Peyer's patch (tissue), 4 donors: ENCODE results near the gene ESF1. TPM values are rescaled to one million over a fixed set of nuclear protein-coding genes. Genes with fewer than 3 reads are reported as not detected.
"Not testable (repeated sequence)": the region's sequence is repeated elsewhere in the genome, so short reads cannot be mapped to it uniquely, and the experiment has no call there.

Source experiments
- DNase-seq, 3 donors: peaks; one replicate each; pipeline ENCODE4 v3.0.0-alpha.2; 2017 to 2019
- H3K27ac ChIP-seq, 4 donors: fragments of 200-600 bp; sonication (generic); one replicate each; pipeline ENCODE4 v1.5.1; 2016 to 2019
- H3K27me3 ChIP-seq, 2 donors: fragments of 200-600 bp; sonication (generic); one replicate each; pipeline ENCODE4 v1.5.1; 2019
- H3K36me3 ChIP-seq, 3 donors: fragments of 200-600 bp; sonication (generic); one replicate each; pipeline ENCODE4 v1.5.1; 2016 to 2019
- H3K4me1 ChIP-seq, 4 donors: fragments of 200-600 bp; sonication (generic); one replicate each; pipeline ENCODE4 v1.5.1; 2016 to 2019
- H3K4me3 ChIP-seq, 4 donors: fragments of 200-600 bp; sonication (generic); 1 replicate in 3 of 4; 2 replicates in 1 of 4; pipeline ENCODE4 v1.5.1; 2016 to 2019; ENCODE audit warnings: mild to moderate bottlenecking in 1 of 4
- H3K9me3 ChIP-seq, 4 donors: fragments of 200-600 bp; sonication (generic); one replicate each; pipeline ENCODE4 v1.5.1; 2016 to 2019; ENCODE audit warnings: mild to moderate bottlenecking in 1 of 4
- CTCF ChIP-seq, 6 experiments: fragments of 450-650 bp in 4 of 6; fragments of 200-600 bp in 2 of 6; sonication (generic) in 1 of 6; IDR thresholded peaks; one replicate each; pipeline ENCODE4 v1.5.1; 2017 to 2019; ENCODE audit warnings: antibody characterized with exemption in 6 of 6, mild to moderate bottlenecking in 3 of 6, moderate library complexity in 1 of 6
- POLR2A ChIP-seq, 2 donors: fragments of 450-650 bp; IDR thresholded peaks; one replicate each; pipeline ENCODE4 v1.5.1; 2017; ENCODE audit warnings: antibody characterized with exemption in 2 of 2, mild to moderate bottlenecking in 2 of 2, moderate library complexity in 2 of 2
- total RNA-seq, 4 donors: library from RNA; depleted of rRNA; stranded (reverse); fragments of >200 nt; gene quantifications; one replicate each; pipeline ENCODE4 v1.1.0, GENCODE V29; 2016

The ESF1 gene
- total RNA-seq, 4 donors from 2014 or later = 7.9 to 26.4 (median 9.6) TPM

GRCh38 chr20:13749811-13750210 is 34.9 kb downstream of the ESF1 start:
- no peak for TF ChIP-seq POLR2A (IDR thresholded peaks at IDR 0.05)
- no peak for TF ChIP-seq CTCF (IDR thresholded peaks at IDR 0.05)
- H3K27ac ChIP-seq = no peak overlapping the region
- no peak overlapping the region for H3K4me3 ChIP-seq
- no peak for DNase-seq
- no peaks in the 10 kb centered on the region for H3K36me3 ChIP-seq
- H3K9me3 ChIP-seq = no peaks in the 10 kb centered on the region
- no peaks in the 10 kb centered on the region for H3K4me1 ChIP-seq
- H3K27me3 ChIP-seq = no peaks in the 10 kb centered on the region

GRCh38 chr20:13745784-13746183 is 38.9 kb downstream of the ESF1 start:
- no peak for DNase-seq
- no peaks in the 10 kb centered on the region for H3K27me3 ChIP-seq
- H3K27ac ChIP-seq = no peak overlapping the region
- H3K36me3 ChIP-seq = no peaks in the 10 kb centered on the region
- H3K9me3 ChIP-seq = no peaks in the 10 kb centered on the region
- TF ChIP-seq CTCF (IDR thresholded peaks at IDR 0.05) (no peak), POLR2A (IDR thresholded peaks at IDR 0.05) (no peak)
- no peaks in the 10 kb centered on the region for H3K4me1 ChIP-seq
- H3K4me3 ChIP-seq = no peak overlapping the region

GRCh38 chr20:13744352-13744751 is 40.4 kb downstream of the ESF1 start:
- TF ChIP-seq POLR2A (IDR thresholded peaks at IDR 0.05) = no peak
- no peak for TF ChIP-seq CTCF (IDR thresholded peaks at IDR 0.05)
- H3K27ac ChIP-seq = no peak overlapping the region
- no peaks in the 10 kb centered on the region for H3K27me3 ChIP-seq
- H3K4me1 ChIP-seq = no peaks in the 10 kb centered on the region
- H3K4me3 ChIP-seq = no peak overlapping the region
- DNase-seq = no peak
- no peaks in the 10 kb centered on the region for H3K9me3 ChIP-seq
- no peaks in the 10 kb centered on the region for H3K36me3 ChIP-seq

- Histone ChIP-seq H3K4me3 (no peak overlapping the region), H3K4me1 (no peaks in the 10 kb centered on the region), H3K27ac (no peak overlapping the region), H3K27me3 (no peaks in the 10 kb centered on the region), H3K9me3 (no peaks in the 10 kb centered on the region), H3K36me3 (no peaks in the 10 kb centered on the region)
- no peak for TF ChIP-seq CTCF (IDR thresholded peaks at IDR 0.05)
- TF ChIP-seq POLR2A (IDR thresholded peaks at IDR 0.05) = no peak
- DNase-seq = no peak
Observed at GRCh38 chr20:13741879-13742278, 42.8 kb downstream of the ESF1 start.

DNA sequence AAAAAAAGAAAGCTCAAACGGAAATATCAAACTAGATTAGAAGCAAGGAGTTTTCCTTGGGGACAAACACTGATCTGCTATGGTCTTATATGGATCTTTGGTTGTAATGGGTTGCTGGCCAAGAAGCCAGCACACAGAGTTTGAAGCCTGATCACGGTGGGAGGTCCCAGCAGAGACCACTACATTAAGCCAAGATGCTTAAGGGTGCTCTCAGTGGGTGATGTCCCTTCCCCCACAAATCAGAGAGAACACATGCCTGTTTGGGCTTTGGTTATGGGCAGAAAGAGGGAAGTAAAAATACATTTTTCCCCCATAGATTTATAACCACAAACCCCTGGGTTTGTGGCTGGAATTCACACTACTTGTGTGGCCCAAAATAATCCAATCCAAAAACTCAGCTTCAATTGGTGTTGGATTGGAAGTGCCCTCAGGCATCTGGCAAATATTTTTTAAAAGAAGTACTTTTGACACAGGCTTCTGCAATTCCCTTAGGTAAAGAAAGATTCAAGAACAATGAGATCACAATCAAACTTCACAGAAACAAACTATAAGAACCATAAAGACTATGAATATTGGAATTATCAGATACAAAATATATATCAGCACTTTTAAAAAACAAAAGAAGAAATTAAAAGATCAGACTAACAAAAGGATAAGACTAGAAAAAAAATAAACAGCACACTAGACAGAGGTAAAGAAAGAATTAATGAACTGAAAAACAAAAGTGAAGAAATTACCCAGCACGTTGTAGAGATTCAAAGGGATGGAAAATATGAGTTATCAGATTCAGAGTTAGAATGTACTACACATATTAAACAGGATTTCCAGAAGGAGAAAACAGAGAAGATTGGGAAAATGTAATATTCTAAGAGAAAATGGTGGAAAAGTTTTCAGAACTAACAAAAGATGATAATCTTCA is 44.7 kb downstream of the ESF1 start:
- no peak for TF ChIP-seq POLR2A (IDR thresholded peaks at IDR 0.05)
- no peak for TF ChIP-seq CTCF (IDR thresholded peaks at IDR 0.05)
- Histone ChIP-seq H3K27ac (no peak overlapping the region), H3K4me1 (no peaks in the 10 kb centered on the region), H3K9me3 (no peaks in the 10 kb centered on the region), H3K36me3 (no peaks in the 10 kb centered on the region), H3K27me3 (no peaks in the 10 kb centered on the region), H3K4me3 (no peak overlapping the region)
- DNase-seq = no peak

DNA sequence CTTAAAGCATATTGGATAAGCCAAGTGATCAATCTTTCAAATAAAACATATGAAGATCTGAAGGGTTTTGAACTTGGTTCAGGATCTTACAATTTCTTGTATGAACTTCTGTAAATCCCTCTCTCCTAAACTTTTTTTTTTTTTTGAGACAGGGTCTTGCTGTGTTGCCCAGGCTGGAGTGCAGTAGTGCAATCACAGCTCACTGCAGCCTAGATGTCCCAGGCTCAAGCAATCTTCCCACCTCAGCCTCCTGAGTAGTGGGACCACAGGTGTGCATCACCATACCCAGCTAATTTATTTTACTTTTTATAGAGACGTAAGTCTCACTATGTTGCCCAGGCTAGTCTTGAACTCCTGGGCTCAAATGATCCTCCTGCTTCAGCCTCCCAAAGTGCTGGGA is 46.5 kb downstream of the ESF1 start:
- H3K9me3 ChIP-seq, H3K4me1 ChIP-seq, DNase-seq, H3K27me3 ChIP-seq, H3K4me3 ChIP-seq, H3K27ac ChIP-seq, H3K36me3 ChIP-seq: not testable (repeated sequence)
